ENCODE results near the gene KCNG4.

GRCh38 chr16:84247331-84247730 lies 7.5 kb upstream of the KCNG4 start:
- TF ChIP-seq CTCF (conservative IDR thresholded peaks at IDR 0.05) (no peak), ZFX (IDR thresholded peaks at IDR 0.05) (no peak)
